ENCODE data around the gene TMCC3. TPM values are rescaled to one million over a fixed set of nuclear protein-coding genes. Genes with fewer than 3 reads are reported as not detected.
A peak's percentile ranks its signal among the peaks of the same experiment; 100 is the strongest.

TMCC3 gene
- total RNA-seq, 2 donors from 2014 or later, result not detected

DNA sequence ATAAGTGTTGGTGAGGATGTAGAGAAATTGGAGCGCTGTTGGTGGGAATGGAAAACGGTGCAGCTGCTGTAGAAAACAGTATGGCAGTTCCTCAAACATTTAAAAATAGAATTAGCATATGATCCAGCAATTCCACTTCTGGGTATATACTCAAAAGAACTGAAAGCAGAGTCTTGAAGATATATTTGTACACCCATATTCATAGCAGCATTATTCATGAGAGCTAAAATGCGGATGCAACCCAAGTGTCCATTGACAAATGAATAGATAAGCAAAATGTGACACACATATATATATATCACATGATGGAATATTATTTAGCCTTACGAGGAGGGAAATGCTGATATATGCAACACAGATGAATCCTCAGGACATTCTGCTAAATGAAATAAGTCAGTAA lies 106.0 kb downstream of the TMCC3 start:
- peaks cover 32 to 34% of the 10 kb centered on the region in 2 donors for H3K36me3 Mint-ChIP-seq
- H3K27ac Mint-ChIP-seq, result no peak overlapping the region
- DNase-seq (ENCODE audit: low spot score in 2 of 2) (no peak), ATAC-seq (no peak)
- peaks cover 25 to 31% of the 10 kb centered on the region in 2 donors for H3K9me3 Mint-ChIP-seq

DNA sequence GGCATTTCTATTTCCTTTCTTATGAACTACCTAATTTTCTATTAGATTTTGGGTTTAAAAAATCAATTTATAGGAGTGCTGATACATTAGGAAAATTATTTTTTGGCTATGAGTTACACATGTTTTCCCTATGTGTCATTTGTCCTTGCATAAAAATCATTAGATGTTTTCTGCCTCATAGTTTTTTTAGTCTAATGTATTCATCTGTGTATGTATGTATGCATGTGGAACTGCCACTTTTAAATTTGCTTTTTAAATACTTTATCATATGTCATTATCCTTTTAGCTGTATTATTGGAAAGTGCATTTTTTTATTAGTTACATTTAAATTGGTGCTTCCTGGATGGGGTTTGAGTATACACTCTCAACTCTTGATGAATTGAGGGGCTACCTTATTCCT lies 112.0 kb downstream of the TMCC3 start:
- ATAC-seq (no peak), DNase-seq (ENCODE audit: low spot score in 2 of 2) (no peak)
- no peaks in the 10 kb centered on the region for H3K36me3 Mint-ChIP-seq
- no peak overlapping the region for H3K27ac Mint-ChIP-seq
- no peaks in the 10 kb centered on the region for H3K9me3 Mint-ChIP-seq

DNA sequence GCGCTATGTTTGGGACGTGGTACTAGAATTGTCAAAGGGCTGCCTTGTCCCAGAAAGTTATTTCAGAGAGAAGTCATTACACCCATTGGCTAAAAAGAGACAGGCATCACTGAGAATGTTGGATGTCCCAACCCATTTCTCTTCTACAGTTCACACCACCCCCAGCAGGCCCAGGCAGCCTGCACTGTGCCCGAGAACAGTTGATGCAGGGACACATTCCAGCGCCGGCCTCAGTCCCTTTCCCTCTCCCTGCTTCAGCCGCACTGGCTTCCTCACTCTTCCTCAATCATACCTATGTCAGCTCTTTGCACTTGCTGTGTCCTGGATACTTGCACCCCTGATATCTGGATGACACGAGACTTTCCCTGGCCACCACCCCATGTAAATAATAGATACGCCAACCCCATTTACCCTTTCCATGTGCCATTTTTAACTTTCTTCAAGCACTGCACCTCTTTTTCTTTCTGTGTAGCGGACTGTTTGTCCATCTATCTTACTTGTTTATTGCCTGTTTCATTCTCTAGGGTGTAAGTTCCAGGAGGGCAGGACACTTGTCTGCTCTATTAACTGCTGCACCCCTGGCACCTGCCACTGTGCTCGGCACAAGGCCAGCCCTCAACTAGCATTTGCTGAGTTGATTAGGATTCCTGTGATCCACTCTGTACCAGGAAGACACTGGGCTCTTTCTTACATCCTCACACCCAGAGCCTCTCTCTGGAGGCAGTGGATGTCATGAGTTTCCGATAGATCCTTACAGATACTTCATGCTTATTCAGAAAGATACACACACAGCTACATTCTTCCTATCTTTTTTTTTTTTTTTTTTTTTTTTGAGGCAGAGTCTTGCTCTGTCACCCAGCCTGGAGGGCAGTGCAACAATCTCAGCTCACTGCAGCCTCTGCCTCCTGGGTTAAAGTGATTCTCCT lies 114.1 kb downstream of the TMCC3 start:
- DNase-seq (ENCODE audit: low spot score in 2 of 2), result no peak
- H3K9me3 Mint-ChIP-seq, result no peaks in the 10 kb centered on the region
- no peak for ATAC-seq
- no peaks in the 10 kb centered on the region for H3K36me3 Mint-ChIP-seq
- H3K27ac Mint-ChIP-seq, result no peak overlapping the region

DNA sequence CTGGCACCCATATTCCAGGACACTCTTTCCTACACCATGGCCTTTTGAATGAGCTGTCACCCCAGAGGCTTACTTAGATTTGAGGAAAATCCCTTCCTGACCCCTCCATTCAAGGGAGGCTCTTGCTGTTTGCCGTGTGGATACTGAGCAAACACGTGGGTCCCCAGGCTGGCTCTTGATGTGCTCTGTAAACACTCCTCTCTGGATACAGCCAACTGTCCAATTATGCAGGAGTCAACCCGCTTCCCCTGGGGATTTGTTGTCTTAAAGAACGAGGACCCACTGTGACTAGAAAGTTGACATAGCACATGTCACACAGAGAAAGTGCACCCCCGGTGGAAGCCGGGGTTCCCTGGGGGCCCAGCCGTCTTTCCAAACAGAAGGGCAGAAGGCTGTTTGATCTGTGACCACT lies 114.8 kb downstream of the TMCC3 start:
- Mint-ChIP-seq H3K9me3 (no peaks in the 10 kb centered on the region), H3K27ac (no peak overlapping the region), H3K36me3 (no peaks in the 10 kb centered on the region)
- DNase-seq (ENCODE audit: low spot score in 2 of 2) (no peak), ATAC-seq (no peak)

DNA sequence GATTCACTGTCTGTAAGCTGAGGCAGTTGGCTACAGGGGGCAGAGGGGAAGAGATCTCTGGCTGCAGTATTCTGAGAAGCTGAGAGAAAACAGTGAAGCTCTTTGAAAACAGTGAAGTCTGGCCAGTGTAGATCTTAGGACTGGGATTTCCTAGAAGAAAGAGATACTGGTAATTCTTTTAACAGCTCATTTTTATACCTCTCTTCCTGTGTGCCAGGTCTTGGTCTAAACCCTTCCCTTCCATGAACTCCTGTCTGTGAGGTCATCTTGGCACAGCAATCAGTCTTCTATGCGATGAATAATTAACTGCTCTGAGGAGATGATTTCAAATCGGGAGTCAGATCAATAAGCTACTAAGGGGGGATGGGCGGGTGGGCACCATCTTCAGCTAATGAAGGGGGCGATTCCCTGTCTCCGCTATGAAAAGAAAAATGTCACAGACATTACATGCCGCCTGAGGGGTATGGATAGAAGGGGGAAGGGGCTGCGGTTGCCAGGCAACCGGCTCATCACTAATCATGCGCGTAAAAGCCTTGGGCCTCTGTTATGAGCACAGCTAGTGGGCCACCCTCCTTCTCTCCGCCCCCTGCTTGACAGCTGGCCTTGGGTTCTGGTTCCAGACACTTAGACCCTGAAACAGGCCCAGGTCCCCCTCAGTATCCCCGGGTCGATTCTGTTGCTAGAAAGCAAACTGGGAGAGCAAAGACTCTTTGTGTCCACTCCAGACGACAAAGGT lies 115.4 kb downstream of the TMCC3 start:
- no peak overlapping the region for H3K27ac Mint-ChIP-seq
- no peaks in the 10 kb centered on the region for H3K9me3 Mint-ChIP-seq
- DNase-seq (ENCODE audit: low spot score in 2 of 2) (no peak), ATAC-seq (no peak)
- H3K36me3 Mint-ChIP-seq, result no peaks in the 10 kb centered on the region

DNA sequence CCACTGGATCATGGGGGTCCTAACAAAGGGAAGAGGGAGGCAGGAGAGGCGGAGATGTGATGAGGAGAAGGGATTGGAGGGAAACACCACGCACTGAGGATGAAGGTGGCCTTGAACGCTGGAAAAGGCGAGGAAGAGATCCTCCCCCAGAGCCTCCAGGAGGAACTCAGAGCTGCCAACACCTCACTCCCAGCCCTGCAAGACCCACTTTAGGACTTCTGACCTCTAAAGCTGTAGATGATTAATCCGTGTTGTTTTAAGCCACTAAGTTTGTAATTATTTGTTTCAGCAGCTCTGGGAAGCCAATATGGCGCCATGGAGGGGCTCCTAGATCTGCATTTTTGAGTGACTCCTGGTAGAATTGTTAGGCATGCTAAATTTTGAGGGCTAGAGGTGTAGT lies 116.1 kb downstream of the TMCC3 start:
- H3K27ac Mint-ChIP-seq, result no peak overlapping the region
- DNase-seq (ENCODE audit: low spot score in 2 of 2) (no peak), ATAC-seq (no peak)
- no peaks in the 10 kb centered on the region for H3K9me3 Mint-ChIP-seq
- H3K36me3 Mint-ChIP-seq, result no peaks in the 10 kb centered on the region

DNA sequence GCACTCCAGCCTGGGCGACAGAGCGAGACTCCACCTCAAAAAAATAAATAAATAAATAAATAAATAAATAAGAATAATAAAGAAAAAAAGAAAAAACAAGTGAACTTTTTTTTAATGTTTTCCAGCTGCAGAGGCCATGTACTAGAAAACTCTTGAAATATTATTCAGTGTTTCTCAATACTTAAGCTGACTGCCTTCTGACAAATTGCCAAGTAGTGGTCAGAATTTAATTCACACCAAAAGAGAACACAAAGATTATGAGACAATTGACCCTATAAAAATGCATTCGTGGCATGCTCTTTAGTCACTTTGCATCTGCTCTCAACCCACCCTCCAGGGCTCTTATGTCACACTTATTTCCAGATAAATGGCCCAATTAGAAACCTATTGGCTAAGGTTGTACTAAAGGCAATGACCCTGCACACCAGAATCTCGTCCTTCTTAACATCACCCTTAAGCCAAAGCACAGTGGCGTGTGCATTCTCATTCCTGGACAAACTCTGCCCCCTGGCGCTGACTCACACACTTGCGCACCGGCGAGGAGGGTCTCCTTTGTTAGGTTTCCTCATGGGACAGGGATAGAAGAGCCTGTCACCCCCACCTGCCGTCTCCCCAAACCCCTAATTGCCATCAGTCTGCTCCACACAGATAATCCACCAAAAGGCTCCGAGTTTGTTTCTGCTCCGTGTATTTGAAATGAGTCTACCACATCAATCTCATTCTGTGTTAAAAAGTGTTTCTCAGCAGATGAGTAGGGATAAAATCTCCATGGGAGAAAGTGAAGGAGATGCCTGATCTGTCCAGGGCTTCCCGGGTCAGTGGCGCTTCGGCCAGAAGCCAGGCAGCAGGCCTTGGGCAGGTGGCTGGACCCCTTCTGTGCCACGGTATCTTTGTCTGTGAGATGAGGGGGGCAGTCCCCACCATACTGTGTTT lies 117.6 kb downstream of the TMCC3 start:
- ATAC-seq, result peak; percentile 80 to 88

DNA sequence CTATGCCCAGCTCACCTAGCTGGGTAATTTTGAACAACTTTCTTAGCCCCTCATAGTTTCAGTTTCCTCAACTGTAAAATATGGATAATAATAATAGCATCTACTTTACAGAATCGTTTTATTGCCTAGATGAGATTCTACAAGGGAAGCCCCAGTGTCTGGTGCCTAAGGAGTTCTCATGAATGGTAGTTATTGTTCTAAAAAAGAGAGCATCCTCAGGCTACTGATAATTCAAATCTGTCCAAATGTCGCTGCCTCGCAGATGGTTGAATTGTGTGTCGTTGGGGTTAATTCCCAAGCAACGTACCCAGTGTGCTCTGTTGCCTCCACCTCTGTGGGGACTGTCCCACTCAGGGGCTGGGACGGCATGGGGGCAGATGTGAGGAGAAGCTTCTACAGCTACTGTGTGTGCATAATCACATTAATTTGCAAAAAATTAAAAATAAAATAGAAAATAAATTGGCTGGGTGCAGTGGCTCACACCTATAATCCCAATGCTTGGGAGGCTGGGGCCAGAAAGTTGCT lies 119.1 kb downstream of the TMCC3 start:
- DNase-seq (ENCODE audit: low spot score in 2 of 2) (no peak), ATAC-seq (no peak)
- H3K36me3 Mint-ChIP-seq, result no peaks in the 10 kb centered on the region
- no peaks in the 10 kb centered on the region for H3K9me3 Mint-ChIP-seq
- H3K27ac Mint-ChIP-seq, result no peak overlapping the region

More for the DNA sequence above, 117.6 kb downstream of the TMCC3 start:
- Mint-ChIP-seq H3K9me3 (no peaks in the 10 kb centered on the region), H3K36me3 (no peaks in the 10 kb centered on the region), H3K27ac (no peak overlapping the region)
- DNase-seq (ENCODE audit: low spot score in 2 of 2), result peak in 1 of 2 donors; percentile 81

DNA sequence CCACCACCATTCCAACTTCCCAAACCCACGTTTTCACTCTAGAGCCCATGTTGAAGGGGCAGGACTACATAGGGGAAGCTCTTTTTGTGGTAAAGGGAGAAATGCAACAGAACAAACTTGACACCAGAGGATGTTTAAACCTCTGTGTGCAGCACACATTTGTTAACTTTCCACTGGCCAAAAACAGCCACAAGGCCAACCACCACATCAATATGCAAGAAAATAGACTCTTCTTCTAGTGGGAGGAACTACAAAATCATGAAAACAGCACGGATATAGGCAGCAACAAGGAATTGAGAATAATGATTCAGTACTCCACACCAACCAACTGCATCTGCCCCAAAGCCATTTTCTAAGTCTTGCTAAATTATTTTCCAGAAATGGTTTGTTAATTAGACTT lies 124.4 kb downstream of the TMCC3 start:
- no peak for DNase-seq (ENCODE audit: low spot score in 2 of 2)
- Mint-ChIP-seq H3K36me3 (no peaks in the 10 kb centered on the region), H3K9me3 (no peaks in the 10 kb centered on the region), H3K27ac (no peak overlapping the region)
- ATAC-seq, result no peak

Other genes starting within 250 kb of the TMCC3 start
- gene CEP83, start 190.7 kb downstream of the TMCC3 start, total RNA-seq, result 10 to 100 TPM; 22.0 to 26.2 TPM